K562 (cell line): ENCODE results near the gene PCDHGB5. TPM values are rescaled to one million over a fixed set of nuclear protein-coding genes. Genes with fewer than 3 reads are reported as not detected.

Experiments
- BCOR ChIP-seq: fragments of 450-650 bp; IDR thresholded peaks from 2 replicates; pipeline ENCODE4 v1.6.1; 2016
- ERF ChIP-seq: fragments of 450-650 bp; formaldehyde crosslinking; IDR thresholded peaks from 2 replicates; pipeline ENCODE4 v1.4.0; 2020; ENCODE audit warnings: mild to moderate bottlenecking, mixed read lengths
- GTF2E2 ChIP-seq: fragments of 200-800 bp; sonication (Bioruptor generic); IDR thresholded peaks from 2 replicates; pipeline ENCODE4 v1.6.1; 2016; ENCODE audit warnings: missing genetic modification characterization, missing compliant biosample characterization
- HDGF ChIP-seq: fragments of 450-650 bp; IDR thresholded peaks from 2 replicates; pipeline ENCODE4 v1.6.1; 2016
- MYC ChIP-seq, 2 experiments: fragments of 250-450 bp in 1 of 2; sonication (Bioruptor Pico) in 1 of 2; IDR thresholded peaks; 2 replicates each; pipeline versions ENCODE4 v1.5.1 to v1.6.1; 2012 to 2021; ENCODE audit warnings: low read depth in 2 of 2, borderline replicate concordance in 1 of 2, improper control_type of control experiment in 1 of 2, low read length in 1 of 2, mild to moderate bottlenecking in 1 of 2, moderate library complexity in 1 of 2
- POLR2B ChIP-seq: fragments of 450-650 bp; IDR thresholded peaks from 2 replicates; pipeline ENCODE4 v1.6.1; 2018; ENCODE audit warnings: low read depth; ENCODE audit not compliant: partially characterized antibody
- PPARD ChIP-seq: fragments of 250-450 bp; sonication (Bioruptor Pico); IDR thresholded peaks from 2 replicates; pipeline ENCODE4 v1.8.0; 2022; ENCODE audit warnings: inconsistent platforms, mild to moderate bottlenecking, moderate library complexity
- PTTG1 ChIP-seq: fragments of 450-650 bp; IDR thresholded peaks from 2 replicates; pipeline ENCODE4 v1.6.1; 2016; ENCODE audit warnings: low read depth, mild to moderate bottlenecking, missing genetic modification characterization, missing compliant biosample characterization
- ZBED1 ChIP-seq: IDR thresholded peaks from 2 replicates; pipeline ENCODE4 v1.6.1; 2014
- ZNF3 ChIP-seq: fragments of 250-450 bp; sonication (Bioruptor Pico); IDR thresholded peaks from 2 replicates; pipeline ENCODE4 v1.5.0; 2021; ENCODE audit warnings: mild to moderate bottlenecking, moderate library complexity
- ZNF316 ChIP-seq: fragments of 450-650 bp; IDR thresholded peaks from 2 replicates; pipeline ENCODE4 v1.6.1; 2016
- polyA plus RNA-seq, 8 experiments: library from polyadenylated mRNA; depleted of rRNA in 4 of 8; stranded (reverse) in 5 of 8; unstranded in 3 of 8; fragments of >200 nt; fragmentation: Nextera tagmentation in 2 of 8; fragmentation: Illumina TruSeq in 1 of 8; extraction: Ambion mirVana in 2 of 8; extraction: Trizol in 1 of 8; gene quantifications; 2 replicates each; pipeline versions ENCODE4 v1.2.1 to v1.2.3, GENCODE V29; 2011 to 2014; ENCODE audit warnings: inconsistent platforms in 1 of 8, missing spikeins in 1 of 8
- total RNA-seq, 7 experiments: library from RNA; depleted of rRNA in 6 of 7; stranded (reverse); fragments of >200 nt in 6 of 7; fragmentation: Illumina TruSeq in 2 of 7; extraction: Trizol in 2 of 7; gene quantifications; 2 replicates each; pipeline versions ENCODE4 v1.2.1 to v1.2.3, GENCODE V29; 2011 to 2021; ENCODE audit warnings: low replicate concordance in 1 of 7
- TF ChIP-seq, protein P1 (sequence below): fragments of 450-650 bp; formaldehyde crosslinking; conservative IDR thresholded peaks from 2 replicates; pipeline ENCODE4 v1.4.0; 2022; ENCODE audit warnings: mild to moderate bottlenecking, missing genetic modification characterization
- TF ChIP-seq, protein P2 (sequence below): fragments of 200-400 bp; formaldehyde crosslinking; IDR thresholded peaks from 2 replicates; pipeline ENCODE4 v1.6.1; 2017; ENCODE audit warnings: mild to moderate bottlenecking, low read depth, low read length, moderate library complexity
- TF ChIP-seq, protein P3 (sequence below), 2 experiments: fragments of 250-450 bp in 1 of 2; fragments of 450-650 bp in 1 of 2; sonication (Bioruptor Pico) in 1 of 2; IDR thresholded peaks; 2 replicates each; pipeline versions ENCODE4 v1.6.1 to v1.8.0; 2016 to 2021; ENCODE audit warnings: mild to moderate bottlenecking in 2 of 2, moderate library complexity in 2 of 2, missing compliant biosample characterization in 1 of 2, missing genetic modification characterization in 1 of 2
- TF ChIP-seq, protein P4 (sequence below): IDR thresholded peaks from 2 replicates; pipeline ENCODE4 v1.6.1; 2011; ENCODE audit warnings: borderline replicate concordance, low read depth, mild to moderate bottlenecking, moderate library complexity, low read length; ENCODE audit not compliant: insufficient read depth, poor library complexity, severe bottlenecking
- TF ChIP-seq, protein P5 (sequence below): fragments of 450-650 bp; IDR thresholded peaks from 2 replicates; pipeline ENCODE4 v1.6.1; 2017; ENCODE audit warnings: antibody characterized with exemption
- TF ChIP-seq, protein P6 (sequence below): fragments of 450-650 bp; formaldehyde crosslinking; IDR thresholded peaks from 2 replicates; pipeline ENCODE4 v1.4.0; 2020; ENCODE audit warnings: mild to moderate bottlenecking, moderate library complexity

The PCDHGB5 gene
- total and polyA plus RNA-seq, 9 of the 15 experiments (the other 6 are each of a cell fraction or from before 2014, with no cell fraction given): 0.05 to 0.29 (median 0.12) TPM; not detected in 2

DNA sequence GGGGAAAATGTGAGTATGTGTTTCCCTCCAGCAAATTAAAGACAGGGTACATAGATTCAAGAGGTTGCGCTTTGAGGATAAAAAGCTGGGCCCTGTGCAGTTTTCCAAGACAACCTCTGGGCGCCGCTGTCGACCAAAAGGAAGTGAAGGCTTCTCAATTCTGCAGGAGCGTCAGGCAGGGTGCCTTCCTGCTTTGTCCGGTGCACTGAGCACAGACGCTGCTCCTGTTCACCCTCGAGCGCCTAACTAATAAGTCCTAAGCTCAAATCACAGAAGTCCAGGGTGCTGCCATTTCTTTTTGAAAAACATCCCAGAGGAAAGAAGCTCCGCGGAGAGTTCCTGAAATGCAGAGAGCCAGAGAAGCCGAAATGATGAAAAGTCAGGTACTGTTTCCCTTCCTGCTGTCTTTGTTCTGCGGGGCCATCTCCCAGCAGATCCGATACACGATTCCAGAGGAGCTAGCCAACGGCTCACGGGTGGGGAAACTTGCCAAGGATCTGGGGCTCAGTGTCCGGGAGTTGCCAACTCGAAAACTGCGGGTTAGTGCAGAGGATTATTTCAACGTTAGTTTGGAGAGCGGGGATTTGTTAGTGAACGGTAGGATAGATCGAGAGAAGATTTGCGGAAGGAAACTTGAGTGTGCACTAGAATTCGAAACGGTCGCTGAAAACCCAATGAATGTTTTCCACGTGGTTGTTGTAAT lies 47.7 kb upstream of the PCDHGB5 start, which contains the start of gene PCDHGB1 (continued):
- TF ChIP-seq, protein P1, sequence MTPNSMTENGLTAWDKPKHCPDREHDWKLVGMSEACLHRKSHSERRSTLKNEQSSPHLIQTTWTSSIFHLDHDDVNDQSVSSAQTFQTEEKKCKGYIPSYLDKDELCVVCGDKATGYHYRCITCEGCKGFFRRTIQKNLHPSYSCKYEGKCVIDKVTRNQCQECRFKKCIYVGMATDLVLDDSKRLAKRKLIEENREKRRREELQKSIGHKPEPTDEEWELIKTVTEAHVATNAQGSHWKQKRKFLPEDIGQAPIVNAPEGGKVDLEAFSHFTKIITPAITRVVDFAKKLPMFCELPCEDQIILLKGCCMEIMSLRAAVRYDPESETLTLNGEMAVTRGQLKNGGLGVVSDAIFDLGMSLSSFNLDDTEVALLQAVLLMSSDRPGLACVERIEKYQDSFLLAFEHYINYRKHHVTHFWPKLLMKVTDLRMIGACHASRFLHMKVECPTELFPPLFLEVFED (CRISPR knock-in tag): no peak
- TF ChIP-seq, protein P2, sequence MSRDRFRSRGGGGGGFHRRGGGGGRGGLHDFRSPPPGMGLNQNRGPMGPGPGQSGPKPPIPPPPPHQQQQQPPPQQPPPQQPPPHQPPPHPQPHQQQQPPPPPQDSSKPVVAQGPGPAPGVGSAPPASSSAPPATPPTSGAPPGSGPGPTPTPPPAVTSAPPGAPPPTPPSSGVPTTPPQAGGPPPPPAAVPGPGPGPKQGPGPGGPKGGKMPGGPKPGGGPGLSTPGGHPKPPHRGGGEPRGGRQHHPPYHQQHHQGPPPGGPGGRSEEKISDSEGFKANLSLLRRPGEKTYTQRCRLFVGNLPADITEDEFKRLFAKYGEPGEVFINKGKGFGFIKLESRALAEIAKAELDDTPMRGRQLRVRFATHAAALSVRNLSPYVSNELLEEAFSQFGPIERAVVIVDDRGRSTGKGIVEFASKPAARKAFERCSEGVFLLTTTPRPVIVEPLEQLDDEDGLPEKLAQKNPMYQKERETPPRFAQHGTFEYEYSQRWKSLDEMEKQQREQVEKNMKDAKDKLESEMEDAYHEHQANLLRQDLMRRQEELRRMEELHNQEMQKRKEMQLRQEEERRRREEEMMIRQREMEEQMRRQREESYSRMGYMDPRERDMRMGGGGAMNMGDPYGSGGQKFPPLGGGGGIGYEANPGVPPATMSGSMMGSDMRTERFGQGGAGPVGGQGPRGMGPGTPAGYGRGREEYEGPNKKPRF: no peak
- TF ChIP-seq, protein P3, sequence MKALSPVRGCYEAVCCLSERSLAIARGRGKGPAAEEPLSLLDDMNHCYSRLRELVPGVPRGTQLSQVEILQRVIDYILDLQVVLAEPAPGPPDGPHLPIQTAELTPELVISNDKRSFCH (CRISPR knock-in tag; IDR thresholded peaks at IDR 0.05): no peak
- TF ChIP-seq, protein P3 (tag; IDR thresholded peaks at IDR 0.05): no peak
- TF ChIP-seq ZNF316: no peak
- TF ChIP-seq ERF (CRISPR knock-in tag): no peak
- no peak for TF ChIP-seq BCOR
- TF ChIP-seq, protein P4, sequence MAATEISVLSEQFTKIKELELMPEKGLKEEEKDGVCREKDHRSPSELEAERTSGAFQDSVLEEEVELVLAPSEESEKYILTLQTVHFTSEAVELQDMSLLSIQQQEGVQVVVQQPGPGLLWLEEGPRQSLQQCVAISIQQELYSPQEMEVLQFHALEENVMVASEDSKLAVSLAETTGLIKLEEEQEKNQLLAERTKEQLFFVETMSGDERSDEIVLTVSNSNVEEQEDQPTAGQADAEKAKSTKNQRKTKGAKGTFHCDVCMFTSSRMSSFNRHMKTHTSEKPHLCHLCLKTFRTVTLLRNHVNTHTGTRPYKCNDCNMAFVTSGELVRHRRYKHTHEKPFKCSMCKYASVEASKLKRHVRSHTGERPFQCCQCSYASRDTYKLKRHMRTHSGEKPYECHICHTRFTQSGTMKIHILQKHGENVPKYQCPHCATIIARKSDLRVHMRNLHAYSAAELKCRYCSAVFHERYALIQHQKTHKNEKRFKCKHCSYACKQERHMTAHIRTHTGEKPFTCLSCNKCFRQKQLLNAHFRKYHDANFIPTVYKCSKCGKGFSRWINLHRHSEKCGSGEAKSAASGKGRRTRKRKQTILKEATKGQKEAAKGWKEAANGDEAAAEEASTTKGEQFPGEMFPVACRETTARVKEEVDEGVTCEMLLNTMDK: no peak
- no peak for TF ChIP-seq ZNF3 (CRISPR knock-in tag)
- TF ChIP-seq ZBED1: no peak
- TF ChIP-seq POLR2B: no peak
- no peak for TF ChIP-seq GTF2E2 (tag)
- TF ChIP-seq, protein P5, sequence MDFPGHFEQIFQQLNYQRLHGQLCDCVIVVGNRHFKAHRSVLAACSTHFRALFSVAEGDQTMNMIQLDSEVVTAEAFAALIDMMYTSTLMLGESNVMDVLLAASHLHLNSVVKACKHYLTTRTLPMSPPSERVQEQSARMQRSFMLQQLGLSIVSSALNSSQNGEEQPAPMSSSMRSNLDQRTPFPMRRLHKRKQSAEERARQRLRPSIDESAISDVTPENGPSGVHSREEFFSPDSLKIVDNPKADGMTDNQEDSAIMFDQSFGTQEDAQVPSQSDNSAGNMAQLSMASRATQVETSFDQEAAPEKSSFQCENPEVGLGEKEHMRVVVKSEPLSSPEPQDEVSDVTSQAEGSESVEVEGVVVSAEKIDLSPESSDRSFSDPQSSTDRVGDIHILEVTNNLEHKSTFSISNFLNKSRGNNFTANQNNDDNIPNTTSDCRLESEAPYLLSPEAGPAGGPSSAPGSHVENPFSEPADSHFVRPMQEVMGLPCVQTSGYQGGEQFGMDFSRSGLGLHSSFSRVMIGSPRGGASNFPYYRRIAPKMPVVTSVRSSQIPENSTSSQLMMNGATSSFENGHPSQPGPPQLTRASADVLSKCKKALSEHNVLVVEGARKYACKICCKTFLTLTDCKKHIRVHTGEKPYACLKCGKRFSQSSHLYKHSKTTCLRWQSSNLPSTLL: no peak
- no peak for TF ChIP-seq MYC (IDR thresholded peaks at IDR 0.05; ENCODE audit: low read depth, low read length)
- no peak for TF ChIP-seq MYC (CRISPR knock-in tag; IDR thresholded peaks at IDR 0.05; ENCODE audit: borderline replicate concordance, low read depth)
- TF ChIP-seq, protein P6, sequence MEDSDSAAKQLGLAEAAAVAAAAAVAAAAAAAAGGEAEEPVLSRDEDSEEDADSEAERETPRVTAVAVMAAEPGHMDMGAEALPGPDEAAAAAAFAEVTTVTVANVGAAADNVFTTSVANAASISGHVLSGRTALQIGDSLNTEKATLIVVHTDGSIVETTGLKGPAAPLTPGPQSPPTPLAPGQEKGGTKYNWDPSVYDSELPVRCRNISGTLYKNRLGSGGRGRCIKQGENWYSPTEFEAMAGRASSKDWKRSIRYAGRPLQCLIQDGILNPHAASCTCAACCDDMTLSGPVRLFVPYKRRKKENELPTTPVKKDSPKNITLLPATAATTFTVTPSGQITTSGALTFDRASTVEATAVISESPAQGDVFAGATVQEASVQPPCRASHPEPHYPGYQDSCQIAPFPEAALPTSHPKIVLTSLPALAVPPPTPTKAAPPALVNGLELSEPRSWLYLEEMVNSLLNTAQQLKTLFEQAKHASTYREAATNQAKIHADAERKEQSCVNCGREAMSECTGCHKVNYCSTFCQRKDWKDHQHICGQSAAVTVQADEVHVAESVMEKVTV (CRISPR knock-in tag): peak; percentile 35; the same call in 1 of the 2 replicates
- no peak for TF ChIP-seq PPARD
- no peak for TF ChIP-seq PTTG1 (tag)
- no peak for TF ChIP-seq HDGF
